GM19452 (cell line): Measurements from ENCODE around the gene HIGD2A.
A peak's percentile ranks its signal among the peaks of the same experiment; 100 is the strongest.

Source experiments
- ATAC-seq: cut with Tn5 transposase; IDR thresholded peaks from one replicate; pipeline ENCODE4 v1.9.1; 2021; ENCODE audit not compliant: unreplicated experiment

The HIGD2A gene

GRCh38 chr5:176368726-176369125 is 19.8 kb upstream of the HIGD2A start:
- ATAC-seq = no peak

GRCh38 chr5:176369934-176370711 is 18.4 kb upstream of the HIGD2A start:
- no peak for ATAC-seq

DNA sequence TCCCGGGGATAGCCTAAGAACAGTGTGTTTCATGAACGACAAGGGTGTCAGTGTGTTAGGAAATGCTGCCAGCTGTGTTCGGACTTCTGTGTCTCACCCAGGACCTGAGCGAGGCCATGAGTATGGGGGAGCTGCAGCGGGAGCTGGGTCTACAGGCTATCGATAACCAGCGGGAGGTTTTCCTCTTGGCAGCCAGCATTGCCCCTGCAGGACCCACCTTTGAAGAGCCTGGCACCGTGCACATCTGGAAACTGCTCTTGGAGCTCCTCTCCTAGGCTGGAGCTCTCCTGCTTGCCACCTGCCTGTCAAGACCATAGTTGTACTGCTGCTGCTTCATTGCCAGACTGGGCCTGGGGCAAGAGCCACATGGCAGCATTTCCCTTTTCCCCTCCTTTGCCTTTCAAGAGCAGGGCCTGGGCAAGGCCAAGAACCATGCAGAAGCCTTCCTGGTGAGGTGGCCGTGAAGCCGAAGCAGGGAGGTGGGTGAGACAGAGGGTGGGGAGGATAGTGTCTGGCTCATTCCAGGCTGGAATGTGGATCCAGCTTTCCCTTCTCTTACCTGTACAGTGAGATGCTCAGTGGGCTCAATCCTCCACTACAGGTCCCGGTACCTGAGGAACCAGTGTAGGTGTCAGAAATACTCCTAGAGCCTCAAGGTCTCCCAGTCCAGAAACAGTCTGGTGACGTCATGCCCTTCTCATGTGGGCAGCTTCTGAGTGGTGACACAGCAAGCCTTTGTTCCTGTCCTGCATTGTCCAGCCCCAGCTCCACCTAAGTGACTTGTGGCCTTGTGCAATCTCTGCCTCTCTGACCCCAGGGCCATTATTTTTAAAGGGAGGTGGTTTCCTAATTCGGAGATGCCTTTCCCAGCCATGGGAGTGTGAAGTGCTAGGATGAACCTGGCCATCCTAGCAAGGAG is 16.7 kb upstream of the HIGD2A start:
- no peak for ATAC-seq

DNA sequence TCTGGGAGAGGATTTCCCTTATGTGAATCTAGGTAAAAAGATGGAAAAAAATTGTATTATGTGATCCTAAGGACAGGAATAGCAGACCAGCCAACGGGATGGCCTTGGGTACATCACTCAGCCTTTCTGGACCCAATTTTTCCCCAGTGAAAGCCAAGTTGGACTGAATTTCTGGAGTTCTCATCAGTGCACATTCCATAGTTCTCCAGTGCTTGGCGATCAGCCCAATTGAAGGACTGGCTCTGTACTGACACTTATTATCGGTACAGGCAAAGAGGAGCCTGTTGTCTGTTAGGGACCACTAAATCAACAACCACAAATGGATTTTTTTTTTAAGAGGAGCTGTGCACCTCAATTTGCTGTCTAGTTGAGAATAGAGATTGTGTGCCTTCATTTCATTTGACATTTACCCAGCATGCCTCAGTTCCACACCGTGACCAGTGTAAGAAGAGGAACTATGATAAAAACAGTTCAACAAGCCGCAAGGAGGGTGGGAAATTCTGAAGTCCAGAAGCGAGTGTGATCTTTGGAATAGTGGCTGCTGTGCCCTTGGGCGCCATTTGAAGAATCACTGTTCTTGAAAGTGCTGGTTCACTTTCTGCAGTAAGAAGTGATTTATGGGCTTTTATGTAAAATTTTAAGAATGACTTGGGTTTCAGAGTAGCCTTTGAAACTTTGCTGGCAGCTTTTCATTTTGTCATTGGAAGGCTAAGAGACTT is 15.3 kb upstream of the HIGD2A start:
- no peak for ATAC-seq

DNA sequence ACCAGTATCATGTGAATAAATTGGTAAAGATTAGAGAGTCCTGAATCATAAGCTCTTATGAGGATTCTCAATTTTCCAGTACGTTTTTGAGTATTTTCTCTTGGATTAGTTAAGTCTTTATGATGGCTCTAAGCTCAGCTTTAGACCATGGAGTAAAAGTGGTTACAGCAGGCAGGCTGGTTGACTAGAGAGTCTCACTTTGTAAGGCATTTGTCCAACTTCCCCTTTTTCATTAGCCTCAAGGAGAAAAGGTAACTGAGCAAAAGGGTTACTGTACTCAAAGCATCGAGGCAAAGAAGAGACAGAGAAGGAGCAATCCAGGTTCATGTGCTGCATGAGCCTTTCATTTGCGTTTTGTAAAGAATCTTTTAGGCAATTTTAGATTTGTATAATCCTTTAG is 8.7 kb upstream of the HIGD2A start:
- ATAC-seq = no peak

DNA sequence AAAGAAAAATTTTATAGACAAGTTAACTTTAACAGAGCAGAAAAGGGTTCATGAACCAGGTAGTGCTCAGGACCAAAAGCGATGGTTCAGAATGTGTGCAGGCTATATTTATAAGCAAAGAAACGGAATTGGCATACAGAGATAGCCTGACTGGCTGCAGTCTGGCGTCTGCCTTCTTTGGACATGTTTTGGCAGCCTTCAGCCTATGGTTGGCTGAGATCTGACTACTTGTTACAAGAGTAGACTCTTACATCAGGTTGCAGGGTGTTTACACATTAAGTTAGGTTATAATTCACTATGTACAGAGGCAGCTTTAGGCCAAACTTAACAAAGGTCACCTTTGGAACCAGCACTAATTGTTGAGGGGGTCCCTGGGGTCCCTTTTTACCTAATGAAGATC is 7.1 kb upstream of the HIGD2A start:
- ATAC-seq = no peak

- no peak for ATAC-seq
Measured at GRCh38 chr5:176381979-176382378, 6.6 kb upstream of the HIGD2A start.

- no peak for ATAC-seq
Measured at GRCh38 chr5:176382721-176383120, 5.8 kb upstream of the HIGD2A start.

GRCh38 chr5:176383248-176383905 is 5.2 kb upstream of the HIGD2A start:
- no peak for ATAC-seq

GRCh38 chr5:176383961-176384360 is 4.6 kb upstream of the HIGD2A start:
- no peak for ATAC-seq

- ATAC-seq = no peak
Measured at GRCh38 chr5:176384366-176384930, 4.1 kb upstream of the HIGD2A start.

- ATAC-seq = no peak
Measured at GRCh38 chr5:176384991-176385390, 3.6 kb upstream of the HIGD2A start.

DNA sequence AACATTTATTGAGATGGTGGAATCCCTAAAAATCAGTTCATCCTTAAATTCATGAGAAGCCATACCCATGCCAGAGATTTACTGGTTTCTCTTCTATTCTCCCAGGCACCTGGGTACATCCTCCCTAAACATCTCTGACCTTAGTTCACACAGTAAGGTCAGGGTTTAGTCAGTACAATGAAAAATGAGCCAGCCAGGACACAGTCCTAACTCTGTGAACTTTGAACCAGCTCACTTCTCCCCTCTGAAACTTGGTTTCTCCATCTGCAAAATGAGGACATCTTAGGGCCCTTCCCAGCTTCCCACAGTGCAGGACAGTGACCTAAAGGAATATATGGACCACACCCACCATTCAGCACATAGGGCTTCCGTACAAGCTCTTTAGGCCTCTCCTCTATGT is 2.1 kb upstream of the HIGD2A start:
- no peak for ATAC-seq

- ATAC-seq = no peak
Measured at GRCh38 chr5:176387384-176387925, 1.1 kb upstream of the HIGD2A start.

GRCh38 chr5:176388003-176388443 is 528 bp upstream of the HIGD2A start:
- ATAC-seq = no peak

- ATAC-seq = peak; percentile 42
Measured at GRCh38 chr5:176389135-176390123, 878 bp downstream of the HIGD2A start.

DNA sequence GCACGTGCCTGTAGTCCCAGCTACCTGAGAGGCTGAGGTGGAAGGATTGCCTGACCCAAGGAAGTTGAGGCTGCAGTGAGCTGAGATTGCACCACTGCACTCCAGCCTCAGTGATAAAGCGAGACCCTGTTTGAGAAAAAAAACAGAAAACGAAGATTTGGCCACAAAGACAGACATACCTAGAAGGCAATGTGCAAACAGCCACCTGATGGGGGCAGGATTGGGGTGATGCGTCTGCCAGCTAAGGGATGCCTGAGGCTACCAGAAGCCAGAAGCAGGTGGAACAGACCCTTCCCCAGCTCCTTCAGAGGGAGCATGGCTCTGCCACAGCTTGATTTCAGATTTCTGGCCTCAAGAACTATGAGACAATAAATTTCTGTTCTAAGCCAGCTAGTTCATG is 2.9 kb downstream of the HIGD2A start:
- no peak for ATAC-seq

DNA sequence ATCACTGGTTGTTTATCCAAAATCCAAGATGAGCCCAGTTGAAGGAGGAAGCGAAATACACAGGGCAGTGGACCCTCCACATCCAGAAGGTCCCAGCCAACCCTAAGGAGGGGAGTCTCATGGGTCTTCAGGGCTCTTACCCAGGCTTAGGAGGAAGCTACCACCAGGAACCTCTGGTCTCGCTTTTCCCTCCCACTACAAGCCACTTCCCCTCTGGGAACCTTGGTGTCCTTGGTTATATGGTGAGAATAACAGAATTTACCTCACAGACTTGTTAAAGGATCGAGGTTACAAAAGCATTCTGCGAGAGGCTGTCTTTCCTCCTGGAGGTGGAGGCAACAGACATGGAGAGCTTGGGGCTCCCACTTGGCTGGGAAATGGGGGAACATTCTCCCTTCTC is 3.4 kb downstream of the HIGD2A start:
- ATAC-seq = no peak

DNA sequence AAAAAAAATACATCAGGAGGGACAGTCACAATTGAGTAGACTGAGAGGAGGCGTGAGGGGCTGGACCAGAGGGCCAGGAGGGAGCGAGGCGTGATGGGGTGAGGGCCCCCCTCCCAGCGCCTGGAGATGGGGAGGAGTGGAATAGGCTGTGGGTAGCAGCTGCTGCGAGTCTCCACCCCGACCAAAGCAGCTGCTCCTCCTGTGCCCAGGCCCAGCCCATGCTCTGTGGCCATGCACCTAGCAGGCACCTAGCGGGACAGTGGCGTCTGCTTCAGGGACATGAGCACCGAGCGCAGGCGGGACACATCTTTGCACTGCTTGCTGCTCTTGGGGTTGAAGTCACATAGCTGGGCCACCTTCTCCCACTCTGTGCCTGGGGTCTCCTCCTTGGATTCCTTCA is 4.0 kb downstream of the HIGD2A start:
- ATAC-seq = no peak
